NCI-H2107 treated with DMSO at 0.1 percent for 48 hours (cell line): ENCODE measurements around the gene ITGAV.
"Not testable (repeated sequence)": the region's sequence is repeated elsewhere in the genome, so short reads cannot be mapped to it uniquely, and the experiment has no call there.

Source experiments
- DNase-seq: peaks from one replicate; lab custom pipeline; 2025; ENCODE audit not compliant: unreplicated experiment; lab: John Stamatoyannopoulos, UW

ITGAV gene

DNA sequence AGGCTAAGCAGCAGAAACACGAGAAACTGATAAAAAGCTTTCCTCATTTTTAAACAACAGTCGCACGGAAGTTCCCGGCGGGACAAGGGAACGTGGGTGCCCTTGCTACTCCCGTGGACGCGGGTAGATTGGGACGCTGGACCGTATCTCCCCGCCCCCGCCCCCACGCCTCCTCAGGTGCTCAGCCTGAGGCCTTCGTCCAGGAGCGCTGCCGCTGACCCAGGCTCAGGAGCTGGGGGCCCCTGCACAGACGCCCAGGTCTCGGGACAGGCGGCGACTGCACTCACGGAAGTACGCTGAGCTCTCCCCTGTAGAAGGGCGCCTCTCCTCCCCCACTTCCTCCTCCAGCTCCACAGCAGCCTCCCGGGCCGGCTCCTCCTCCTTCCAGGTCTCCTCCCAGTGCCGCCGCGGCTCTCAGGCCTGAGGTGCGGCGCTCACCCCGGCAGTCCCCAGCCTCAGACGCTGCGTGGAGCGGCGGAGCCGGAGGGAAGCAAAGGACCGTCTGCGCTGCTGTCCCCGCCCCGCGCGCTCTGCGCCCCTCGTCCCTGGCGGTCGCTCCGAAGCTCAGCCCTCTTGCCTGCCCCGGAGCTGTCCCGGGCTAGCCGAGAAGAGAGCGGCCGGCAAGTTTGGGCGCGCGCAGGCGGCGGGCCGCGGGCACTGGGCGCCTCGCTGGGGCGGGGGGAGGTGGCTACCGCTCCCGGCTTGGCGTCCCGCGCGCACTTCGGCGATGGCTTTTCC, at the start of gene ITGAV:
TSS of gene ITGAV (plus strand) at position 445 of the 738 bp plus-strand sequence. CDS start at position 728, 283 bp downstream.
- peak; percentile 44 for DNase-seq

DNA sequence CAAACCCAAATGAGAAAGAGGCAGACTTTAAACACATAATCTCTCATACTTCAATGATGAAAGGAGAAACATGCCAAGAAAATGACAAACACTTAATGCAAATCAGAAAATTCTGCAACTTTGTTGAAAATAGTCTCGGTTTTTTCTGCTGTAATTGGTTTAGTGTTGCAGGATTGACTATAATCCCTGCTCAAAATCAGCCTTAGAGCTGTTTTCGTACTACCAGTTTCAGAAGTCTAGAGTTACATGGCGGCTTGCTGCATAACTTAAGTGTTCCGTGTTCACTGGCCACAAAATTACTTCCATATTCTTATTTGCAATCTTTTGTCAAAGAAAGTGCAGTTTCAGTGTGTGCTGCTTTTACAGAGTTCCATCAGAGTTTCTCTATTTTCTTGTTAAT, 48.9 kb upstream of the ITGAV start:
- no peak for DNase-seq

DNA sequence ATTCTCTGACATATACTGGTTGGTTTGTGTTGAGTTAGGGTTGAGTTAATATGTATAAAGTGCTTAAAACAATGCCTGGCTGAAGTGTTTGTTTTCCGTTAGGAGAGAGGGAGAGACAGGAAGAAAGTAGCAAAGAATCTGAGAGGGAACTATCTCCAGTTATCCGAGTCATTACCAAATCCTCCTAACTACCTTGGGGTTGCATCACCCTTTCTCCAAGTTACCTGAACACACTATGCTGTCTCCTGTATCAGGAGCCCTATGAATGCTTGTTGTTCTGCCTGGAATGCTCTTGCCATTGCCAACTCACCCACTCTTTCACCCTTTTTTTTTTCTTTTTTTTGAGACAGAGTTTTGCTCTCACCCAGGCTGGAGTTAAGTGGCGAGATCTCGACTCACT, 47.9 kb upstream of the ITGAV start:
- no peak for DNase-seq

DNA sequence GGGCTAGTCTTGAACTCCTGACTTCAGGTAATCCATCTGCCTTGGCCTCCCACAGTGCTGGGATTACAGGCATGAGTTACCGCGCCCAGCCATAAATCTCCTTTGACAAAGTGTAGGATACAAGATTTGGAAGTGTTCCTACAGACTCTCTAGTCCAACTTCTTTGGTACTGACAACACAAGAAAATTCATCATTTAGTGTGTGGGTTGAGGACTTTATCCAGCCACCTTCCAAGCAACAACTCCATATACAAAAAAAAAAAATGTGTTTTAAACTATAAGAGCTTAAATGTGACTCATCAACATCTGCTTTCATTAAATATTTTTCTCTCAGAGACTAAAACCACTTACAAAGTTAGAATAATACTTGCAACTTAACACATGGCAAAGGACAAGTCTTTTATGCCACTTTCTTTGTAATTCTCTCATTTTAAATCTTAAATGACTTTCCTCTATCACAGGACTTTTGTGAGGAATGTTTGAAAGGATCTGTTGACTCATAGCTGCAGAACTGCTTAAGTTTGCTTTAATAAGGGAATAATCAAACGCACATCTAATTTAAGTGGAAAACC, 46.2 kb upstream of the ITGAV start:
- no peak for DNase-seq

DNA sequence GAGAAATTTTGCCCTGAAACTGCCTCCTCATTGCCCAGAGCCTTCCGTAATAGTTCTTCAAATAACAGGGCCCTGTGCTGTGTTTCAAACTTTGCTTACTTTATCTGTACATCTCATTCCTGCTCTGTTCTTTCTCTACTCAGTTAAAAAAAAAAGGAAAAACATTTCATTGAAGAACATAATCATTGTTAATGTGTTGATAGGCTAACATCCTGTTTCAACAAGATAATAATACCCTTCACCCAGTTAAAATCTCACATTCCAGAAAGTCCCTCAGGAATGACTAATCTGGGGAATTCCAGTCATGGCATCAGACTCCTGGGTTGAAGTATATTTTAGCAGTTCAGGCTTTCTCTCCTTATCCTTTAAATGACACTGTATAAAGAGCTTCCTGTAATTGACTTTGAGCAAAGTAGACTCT, 45.6 kb upstream of the ITGAV start:
- DNase-seq, result no peak

DNA sequence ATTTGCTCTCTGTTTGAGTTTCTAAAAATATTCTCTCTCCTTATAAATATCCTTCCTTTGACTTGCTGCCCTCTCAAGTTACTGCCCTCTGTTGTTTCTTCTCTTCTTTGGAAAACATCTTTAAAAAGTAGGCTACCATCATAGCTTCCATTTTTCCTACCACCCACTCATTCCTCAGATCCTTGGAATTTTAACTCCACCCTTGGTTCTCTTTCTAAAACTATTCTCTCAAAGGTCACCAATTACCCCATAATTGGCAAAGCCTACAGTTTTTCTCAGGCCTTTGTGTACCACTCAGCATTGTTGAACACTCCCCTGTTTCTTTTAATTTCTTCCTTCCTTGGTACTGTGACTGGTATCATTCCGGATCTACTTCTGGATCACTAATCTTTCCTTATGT, 43.0 kb upstream of the ITGAV start:
- DNase-seq, result no peak

DNA sequence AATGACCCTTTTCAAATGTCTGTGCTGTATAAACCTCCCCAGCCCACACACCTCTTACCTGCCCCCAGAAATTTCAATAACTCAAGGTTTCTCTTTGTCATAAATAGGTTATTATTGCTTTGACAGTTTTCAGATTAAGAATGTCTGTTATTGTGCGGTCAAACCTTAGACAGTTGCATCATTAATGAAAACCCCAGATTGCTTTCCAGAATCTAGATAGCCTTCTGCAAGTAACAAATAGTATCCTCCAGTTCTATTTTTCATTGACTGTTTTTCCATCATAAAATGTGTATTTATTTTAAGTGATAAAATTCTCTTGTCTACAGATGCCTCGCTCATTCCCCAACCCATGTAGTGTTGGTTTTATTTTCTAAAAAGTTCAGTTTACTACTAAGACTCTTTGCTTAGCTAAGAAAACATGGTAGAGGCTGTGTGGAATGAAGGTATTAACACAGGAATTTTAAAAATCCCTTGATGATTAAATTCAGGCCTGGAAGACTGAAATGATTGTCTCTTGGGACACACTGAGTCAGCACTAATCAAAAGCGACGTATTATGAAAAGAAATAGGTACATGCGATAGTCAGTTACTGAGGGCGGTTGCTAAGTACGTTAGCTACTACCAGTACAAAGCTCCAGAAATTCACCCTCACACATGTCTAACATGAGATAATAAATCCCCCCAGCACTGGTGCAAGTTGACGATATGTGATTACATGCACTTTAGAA, 38.4 kb upstream of the ITGAV start:
- no peak for DNase-seq

DNA sequence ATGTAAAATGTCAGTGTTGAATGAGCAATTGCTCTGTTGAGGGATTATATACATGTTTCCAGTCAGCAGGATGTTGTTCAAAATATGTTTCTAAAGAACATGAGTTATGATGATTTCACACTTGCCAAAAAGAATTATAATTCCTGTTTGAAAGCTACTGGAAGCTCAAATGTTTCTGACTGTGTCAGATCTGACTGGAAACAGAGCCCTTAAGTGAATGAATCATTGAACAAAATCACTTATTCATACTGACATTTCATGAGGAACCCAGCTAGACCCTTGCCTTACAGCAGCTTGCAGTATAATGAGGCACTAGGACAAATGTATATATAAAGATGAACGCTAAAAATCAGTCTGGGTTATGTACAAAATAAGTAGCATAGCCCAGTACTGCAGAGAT, 35.4 kb upstream of the ITGAV start:
- no peak for DNase-seq

DNA sequence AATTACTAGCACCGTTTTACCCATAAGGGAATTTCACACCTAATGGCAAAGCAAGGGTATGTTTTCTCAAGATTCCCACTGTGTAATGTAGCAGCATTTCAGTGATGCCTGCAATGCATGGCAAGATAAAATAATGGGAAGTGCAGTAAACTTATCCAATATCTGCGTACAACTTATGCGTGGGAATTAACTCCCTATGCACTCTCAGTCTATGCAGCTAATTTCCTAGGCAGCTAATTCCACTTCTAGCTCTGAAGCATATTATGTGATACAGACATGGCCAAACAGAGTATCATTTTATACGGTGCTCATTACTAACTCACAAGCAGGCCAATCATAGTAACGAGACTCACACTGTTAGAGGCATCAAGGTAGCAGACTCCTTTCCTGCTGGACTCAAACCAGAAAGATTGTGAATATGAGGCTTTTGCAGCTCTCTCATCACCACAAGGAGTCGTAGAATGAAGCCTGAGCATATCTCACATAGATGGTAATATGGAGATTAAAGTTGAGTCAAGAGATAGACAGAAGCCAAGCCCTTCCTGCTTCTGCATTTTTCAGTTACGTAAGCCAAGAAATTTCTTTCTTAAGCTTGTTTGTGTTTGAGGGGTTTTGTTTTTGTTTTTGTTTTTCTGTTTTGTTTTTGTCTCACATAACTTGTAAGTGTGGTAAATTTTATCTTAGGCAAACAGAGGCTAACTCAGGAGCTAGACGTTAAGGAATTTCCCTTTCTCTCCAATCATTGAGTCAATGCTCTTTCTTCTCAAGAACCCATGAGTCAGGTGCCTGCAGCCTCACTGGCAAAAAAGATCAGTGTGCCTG, 34.8 kb upstream of the ITGAV start:
- DNase-seq, result no peak

DNA sequence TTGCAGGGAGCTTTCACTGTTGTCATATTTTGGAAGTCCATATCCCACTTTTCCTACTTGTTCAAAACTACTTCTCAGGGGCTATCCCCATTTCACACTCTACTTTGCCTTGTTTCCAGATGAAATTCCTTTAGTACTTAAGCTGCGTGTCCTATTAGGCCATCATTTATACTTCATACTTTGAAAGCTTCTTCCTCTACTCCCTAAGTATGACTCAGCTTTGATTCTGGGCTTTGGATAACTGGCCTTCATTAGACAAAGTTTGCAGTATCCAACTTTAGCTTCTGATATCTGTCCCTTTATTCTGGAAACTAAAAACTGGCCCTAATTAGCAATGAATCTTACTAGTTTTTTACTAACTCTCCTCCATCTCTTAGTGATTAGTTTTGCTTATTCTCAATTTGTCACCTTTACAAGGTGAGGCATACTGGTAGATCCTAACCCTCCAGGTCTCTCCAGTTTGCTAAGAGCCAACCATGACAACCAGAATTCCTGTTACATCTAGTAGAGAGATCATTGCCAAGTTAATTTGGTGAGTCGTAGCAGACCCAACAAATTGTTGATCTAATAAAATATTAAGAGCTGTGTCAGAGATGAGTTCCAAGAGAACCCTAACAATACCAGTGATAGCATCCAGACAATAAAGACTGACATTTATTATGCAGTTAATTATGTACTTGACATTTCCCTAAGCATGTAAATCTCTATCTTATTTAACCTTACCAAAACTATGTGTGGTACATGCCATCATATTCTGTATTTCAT, 31.2 kb upstream of the ITGAV start:
- DNase-seq, result no peak

DNA sequence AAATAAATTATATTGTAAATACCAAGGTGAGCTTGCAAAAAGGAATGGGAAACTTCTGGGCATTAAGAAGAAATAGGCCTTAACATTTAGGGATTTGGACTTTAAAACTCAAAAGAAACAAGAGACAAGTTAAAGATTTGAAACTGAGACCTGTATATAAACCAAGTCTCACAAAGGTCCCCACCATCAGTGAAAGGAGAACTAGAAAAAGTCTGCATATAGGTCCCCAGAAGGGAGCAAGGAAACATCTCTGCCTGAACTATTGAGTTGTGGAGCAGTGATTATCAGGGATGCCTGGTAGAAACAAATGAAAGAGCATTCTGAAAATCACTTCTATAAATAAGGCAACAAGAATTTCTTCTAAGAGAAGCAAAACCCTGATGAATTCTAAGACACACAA, 30.5 kb upstream of the ITGAV start:
- DNase-seq, result no peak

DNA sequence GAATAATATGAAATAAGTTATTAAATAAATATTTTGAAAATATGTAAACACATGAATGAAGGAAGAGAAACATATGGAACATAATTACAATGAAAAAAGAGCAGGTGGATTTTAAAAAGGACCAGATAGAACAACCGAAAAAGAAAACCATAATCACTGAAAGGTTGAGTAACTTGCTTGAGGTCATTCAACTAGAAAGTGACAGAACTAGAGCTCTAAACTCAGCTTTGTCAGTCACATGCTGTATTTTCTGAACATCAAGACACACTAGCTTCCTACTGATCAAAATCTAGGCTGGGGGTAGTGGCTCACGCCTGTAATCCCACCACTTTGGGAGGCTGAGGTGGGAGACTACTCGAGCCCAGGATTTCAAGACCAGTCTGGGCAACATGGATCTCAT, 30.0 kb upstream of the ITGAV start:
- DNase-seq, result no peak

DNA sequence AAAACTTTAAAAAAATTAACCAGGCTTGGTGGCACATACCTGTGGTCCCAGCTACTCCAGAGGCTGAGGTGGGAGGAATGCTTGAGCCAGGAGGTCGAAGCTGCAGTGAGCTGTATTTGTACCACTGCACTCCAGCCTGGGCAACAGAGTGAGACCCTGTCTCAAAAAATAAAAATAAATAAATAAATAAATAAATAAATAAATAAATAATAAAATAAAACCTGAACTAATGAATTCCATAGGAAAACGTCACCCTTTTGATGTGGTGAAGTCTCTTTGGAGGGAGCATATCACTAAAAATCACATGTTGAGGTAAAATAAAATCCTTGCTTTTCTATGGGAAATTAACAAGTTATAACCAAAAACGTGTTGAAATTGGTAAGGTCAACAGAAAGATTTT, 29.6 kb upstream of the ITGAV start:
- no peak for DNase-seq

DNA sequence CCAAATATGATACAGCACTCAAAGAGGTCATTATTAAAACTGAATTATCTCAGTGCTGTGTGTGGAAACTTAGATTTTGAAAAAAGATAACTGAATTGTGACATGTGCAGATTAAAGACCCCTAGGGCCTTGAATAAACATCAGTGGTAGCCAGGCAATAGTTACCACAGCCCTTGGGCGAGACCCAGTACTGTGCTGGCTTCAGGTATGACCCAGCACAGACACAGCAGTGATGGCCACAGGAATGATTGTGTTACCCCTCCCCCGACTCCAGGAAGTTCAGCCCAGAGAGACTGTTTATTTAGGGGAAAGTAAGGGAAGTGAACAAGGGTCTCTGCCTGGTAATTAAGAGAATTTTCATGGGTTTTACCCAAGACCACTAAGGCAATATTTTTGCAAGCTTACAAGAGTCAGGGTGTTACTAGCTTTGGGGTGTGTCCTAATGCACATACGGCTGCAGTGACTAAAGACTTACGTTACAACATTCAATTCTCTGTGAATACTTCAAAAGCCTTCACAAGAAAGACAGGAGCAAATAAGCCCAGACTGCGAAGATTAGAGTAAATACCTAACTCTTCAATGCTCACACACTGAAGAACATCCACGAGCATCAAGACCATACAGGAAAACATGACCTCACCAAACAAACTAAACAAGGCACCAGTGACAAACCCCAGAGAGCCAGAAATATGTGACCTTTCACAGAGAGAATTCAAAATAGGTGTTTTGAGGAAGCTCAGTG, 28.2 kb upstream of the ITGAV start:
- DNase-seq, result no peak

DNA sequence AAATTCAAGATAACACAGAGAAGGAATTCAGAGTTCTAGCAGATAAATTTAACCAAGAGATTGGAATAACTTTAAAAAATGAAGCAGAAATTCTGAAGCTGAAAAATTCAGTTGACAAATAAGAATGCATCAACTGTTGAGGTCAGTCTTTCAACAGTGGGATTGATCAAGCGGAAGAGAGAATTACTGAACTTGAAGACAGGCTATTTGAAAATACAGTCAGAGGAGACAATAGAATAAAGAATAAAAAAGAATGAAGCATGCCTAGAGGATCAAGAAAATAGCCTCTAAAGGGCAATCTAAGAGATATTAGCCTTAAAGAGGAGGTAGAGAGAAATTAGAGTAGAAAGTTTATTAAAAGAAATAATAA, 27.7 kb upstream of the ITGAV start:
- DNase-seq, result no peak

DNA sequence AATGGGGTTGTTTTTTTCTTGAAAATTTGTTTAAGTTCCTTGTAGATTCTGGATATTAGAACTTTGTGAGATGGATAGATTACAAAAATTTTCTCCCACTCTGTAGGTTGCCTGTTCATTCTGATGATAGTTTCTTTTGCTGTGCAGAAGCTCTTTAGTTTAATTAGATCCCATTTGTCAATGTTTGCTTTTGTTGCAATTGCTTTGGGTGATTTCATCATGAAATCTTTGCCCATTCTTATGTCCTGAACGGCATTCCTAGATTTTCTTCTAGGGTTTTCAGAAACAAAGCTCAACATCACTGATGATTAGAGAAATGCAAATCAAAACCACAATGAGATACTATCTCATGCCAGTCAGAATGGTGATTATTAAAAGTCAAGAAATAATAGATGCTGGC, 21.3 kb upstream of the ITGAV start:
- not testable (repeated sequence) for DNase-seq

DNA sequence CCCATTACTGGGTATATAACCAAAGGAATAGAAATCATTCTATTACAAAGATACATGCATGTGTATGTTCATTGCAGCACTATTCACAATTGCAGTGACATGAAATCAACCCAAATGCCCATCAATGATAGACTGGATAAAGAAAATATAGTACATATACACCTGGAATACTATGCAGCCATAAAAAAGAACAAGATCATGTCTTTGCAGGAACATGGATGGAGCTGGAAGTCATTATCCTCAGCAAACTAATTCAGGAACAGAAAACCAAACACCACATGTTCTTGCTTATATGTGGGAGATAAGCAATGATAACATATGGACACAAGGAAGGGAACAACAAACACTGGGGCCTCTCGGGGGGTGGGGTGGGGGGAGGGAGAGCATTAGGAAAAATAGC, 20.7 kb upstream of the ITGAV start:
- not testable (repeated sequence) for DNase-seq

DNA sequence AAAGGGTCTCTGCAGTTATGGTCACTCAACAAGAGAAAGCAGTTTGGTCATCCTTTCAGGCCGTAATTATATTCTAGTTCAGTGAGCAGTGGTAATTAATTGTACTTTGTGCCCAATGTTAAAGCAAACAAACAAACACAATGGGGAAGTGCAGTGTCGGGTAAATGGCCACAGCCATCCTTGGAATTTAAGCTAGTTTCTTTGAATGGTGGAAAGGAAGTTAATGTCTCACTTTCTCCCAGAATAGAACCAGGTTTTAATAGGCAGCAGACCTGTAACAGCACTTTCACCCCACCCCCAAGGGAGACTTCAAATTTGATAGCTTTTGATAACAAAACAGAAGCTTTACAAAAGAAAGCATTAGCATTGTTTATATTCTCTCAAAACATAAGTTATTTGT, 20.0 kb upstream of the ITGAV start:
- no peak for DNase-seq

DNA sequence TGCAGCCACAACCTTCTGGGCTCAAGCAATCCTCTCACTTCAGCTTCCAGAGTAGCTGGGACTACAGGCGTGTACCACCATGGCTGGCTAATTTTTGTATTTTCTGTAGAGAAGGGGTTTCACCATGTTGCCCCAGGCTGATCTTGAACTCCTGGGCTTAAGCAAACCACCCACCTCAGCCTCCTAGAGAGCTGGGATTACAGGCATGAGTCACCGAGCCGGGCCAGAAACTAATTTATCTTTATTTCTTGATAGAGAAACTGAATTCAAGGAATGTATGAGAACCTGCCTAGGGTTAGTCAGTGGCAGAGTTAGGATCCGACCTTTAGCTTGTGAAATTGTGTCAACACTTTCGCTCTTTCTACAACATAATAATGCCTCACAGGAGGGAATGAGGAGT, 19.3 kb upstream of the ITGAV start:
- no peak for DNase-seq

DNA sequence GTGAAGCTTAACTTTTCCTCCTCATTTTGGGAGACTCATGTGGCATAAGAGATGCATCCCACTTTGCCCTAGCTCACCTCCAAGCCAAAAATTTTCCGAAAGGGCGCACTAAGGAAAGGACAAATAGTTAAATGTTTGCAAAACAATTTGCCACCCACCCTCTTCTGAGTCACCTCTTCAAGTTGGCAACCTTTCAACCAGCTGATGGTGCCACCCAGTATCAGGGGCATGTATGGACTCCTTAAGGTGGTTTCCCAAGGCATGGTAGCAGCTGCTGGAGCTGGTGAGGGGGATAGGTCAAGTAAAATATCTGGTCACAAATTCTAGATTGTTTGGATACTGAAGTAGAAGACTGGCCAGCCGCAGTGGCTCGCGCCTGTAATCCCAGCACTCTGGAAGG, 17.2 kb upstream of the ITGAV start:
- no peak for DNase-seq
